H1 (cell line): ENCODE results near the gene CLEC4F. TPM values are rescaled to one million over a fixed set of nuclear protein-coding genes. Genes with fewer than 3 reads are reported as not detected.

Experiments
- CTCF ChIA-PET: fragments of 300-600 bp; sonication (Branson Sonifier 250); formaldehyde crosslinking; loops from one replicate; lab custom pipeline; 2021; ENCODE audit not compliant: partially characterized antibody; lab: Charles Lee
- POLR2A ChIA-PET: fragments of 300-600 bp; sonication (Branson Sonifier 250); formaldehyde crosslinking; loops from one replicate; lab custom pipeline; 2021; ENCODE audit warnings: inconsistent platforms; ENCODE audit not compliant: partially characterized antibody; lab: Charles Lee
- DNase-seq, 2 experiments: peaks; one replicate each; pipeline versions ENCODE4 v3.0.0 to v3.0.0-alpha.2; 2010 to 2022; ENCODE audit warnings: low spot score in 2 of 2, low read depth in 1 of 2, mixed read lengths in 1 of 2
- FAIRE-seq: peaks from 2 replicates; lab custom pipeline; 2011; peaks lifted over from hg19 to GRCh38; lab: Jason Lieb, UNC
- H2AFZ ChIP-seq: 2 replicates; pipeline ENCODE4 v1.8.1; 2012; ENCODE audit warnings: low read length, inconsistent platforms
- H2AK5ac ChIP-seq: 2 replicates; pipeline ENCODE4 v1.6.1; 2013; ENCODE audit warnings: low read depth, low read length
- H2BK120ac ChIP-seq: replicated peaks from 2 replicates; pipeline ENCODE3; 2013; ENCODE audit warnings: low read depth, low read length, inconsistent platforms
- H2BK12ac ChIP-seq: 2 replicates; pipeline ENCODE4 v1.6.1; 2013; ENCODE audit warnings: low read depth, low read length
- H2BK15ac ChIP-seq: 2 replicates; pipeline ENCODE4 v1.6.1; 2013; ENCODE audit warnings: low read length
- H2BK20ac ChIP-seq: 2 replicates; pipeline ENCODE4 v1.6.1; 2013; ENCODE audit warnings: low read length
- H2BK5ac ChIP-seq: 2 replicates; pipeline ENCODE4 v1.6.1; 2013; ENCODE audit warnings: low read depth, low read length
- H3K14ac ChIP-seq: 2 replicates; pipeline ENCODE4 v1.6.1; 2013; ENCODE audit warnings: inconsistent platforms; ENCODE audit not compliant: insufficient read length
- H3K18ac ChIP-seq: 2 replicates; pipeline ENCODE4 v1.6.1; 2013; ENCODE audit warnings: low read length; ENCODE audit errors: extremely low read depth
- H3K23ac ChIP-seq: 2 replicates; pipeline ENCODE4 v1.6.1; 2013; ENCODE audit warnings: inconsistent platforms; ENCODE audit not compliant: insufficient read length
- H3K23me2 ChIP-seq: 2 replicates; pipeline ENCODE4 v1.6.1; 2013; ENCODE audit warnings: low read depth, low read length
- H3K27ac ChIP-seq: 2 replicates; pipeline ENCODE4 v1.6.1; 2011; ENCODE audit warnings: low read depth, low read length, inconsistent platforms
- H3K27me3 ChIP-seq, 4 experiments: replicated peaks in 1 of 4; 1 replicate in 1 of 4; 2 replicates in 3 of 4; pipeline versions ENCODE4 v1.6.1 to v1.8.1; 2011 to 2013; ENCODE audit warnings: low read length in 3 of 4, mild to moderate bottlenecking in 3 of 4, inconsistent platforms in 2 of 4, mixed read lengths in 2 of 4, moderate library complexity in 1 of 4; ENCODE audit not compliant: control insufficient read depth in 3 of 4, insufficient read depth in 3 of 4; ENCODE audit errors: extremely low read depth in 1 of 4
- H3K36me3 ChIP-seq, 4 experiments: 2 replicates each; pipeline versions ENCODE4 v1.6.1 to v1.8.1; 2011 to 2013; ENCODE audit warnings: mild to moderate bottlenecking in 4 of 4, low read length in 3 of 4, moderate library complexity in 2 of 4, control low read depth in 1 of 4, inconsistent platforms in 1 of 4; ENCODE audit not compliant: insufficient read depth in 4 of 4, control insufficient read depth in 2 of 4
- H3K4ac ChIP-seq: replicated peaks from 2 replicates; pipeline ENCODE3; 2013; ENCODE audit warnings: low read length, low read depth, mixed read lengths, inconsistent platforms; ENCODE audit not compliant: insufficient read length
- H3K4me1 ChIP-seq, 4 experiments: replicated peaks in 1 of 4; 1 replicate in 1 of 4; 2 replicates in 3 of 4; pipeline versions ENCODE4 v1.6.1 to v1.8.1; 2011 to 2013; ENCODE audit warnings: low read length in 3 of 4, inconsistent platforms in 2 of 4, mixed read lengths in 1 of 4; ENCODE audit not compliant: insufficient read depth in 4 of 4, control insufficient read depth in 3 of 4
- H3K4me2 ChIP-seq, 2 experiments: 2 replicates each; pipeline versions ENCODE4 v1.6.1 to v1.8.1; 2011 to 2013; ENCODE audit warnings: low read depth in 2 of 2, low read length in 2 of 2, control low read depth in 1 of 2, inconsistent platforms in 1 of 2, mild to moderate bottlenecking in 1 of 2; ENCODE audit not compliant: insufficient read depth in 1 of 2
- H3K4me3 ChIP-seq, 4 experiments: fragments of 200-600, 300-600 bp in 1 of 4; sonication (generic), shearing (Covaris generic), sonication (Bioruptor Twin) in 1 of 4; 2 replicates each; pipeline versions ENCODE4 v1.5.1 to v1.8.1; 2011 to 2016; ENCODE audit warnings: low read length in 4 of 4, low read depth in 3 of 4, control low read depth in 2 of 4, inconsistent platforms in 2 of 4, mild to moderate bottlenecking in 2 of 4, mixed read lengths in 1 of 4, moderate library complexity in 1 of 4; ENCODE audit not compliant: insufficient read depth in 2 of 4; ENCODE audit errors: extremely low read depth in 1 of 4
- H3K56ac ChIP-seq: replicated peaks from 2 replicates; pipeline ENCODE3; 2013; ENCODE audit warnings: low read depth, mild to moderate bottlenecking, mixed read lengths, low read length, inconsistent platforms; ENCODE audit not compliant: insufficient read length
- H3K79me1 ChIP-seq: 2 replicates; pipeline ENCODE4 v1.6.1; 2013; ENCODE audit warnings: low read depth, low read length, control low read depth
- H3K79me2 ChIP-seq, 2 experiments: 2 replicates each; pipeline versions ENCODE4 v1.6.1 to v1.8.1; 2012 to 2013; ENCODE audit warnings: low read length in 2 of 2, mild to moderate bottlenecking in 2 of 2, inconsistent platforms in 1 of 2; ENCODE audit not compliant: insufficient read depth in 2 of 2, control insufficient read depth in 1 of 2
- H3K9ac ChIP-seq, 4 experiments: replicated peaks in 1 of 4; 1 replicate in 1 of 4; 2 replicates in 3 of 4; pipeline versions ENCODE4 v1.6.1 to v1.8.1; 2011 to 2013; ENCODE audit warnings: low read depth in 3 of 4, low read length in 3 of 4, control low read depth in 2 of 4, mild to moderate bottlenecking in 2 of 4, moderate library complexity in 2 of 4, inconsistent platforms in 1 of 4; ENCODE audit errors: extremely low read depth in 1 of 4
- H3K9me3 ChIP-seq, 2 experiments: 2 replicates each; pipeline versions ENCODE4 v1.6.1 to v1.8.1; 2012 to 2013; ENCODE audit warnings: mild to moderate bottlenecking in 2 of 2, moderate library complexity in 2 of 2, control low read depth in 1 of 2, inconsistent platforms in 1 of 2, low read depth in 1 of 2, low read length in 1 of 2, mixed read lengths in 1 of 2; ENCODE audit not compliant: insufficient read depth in 2 of 2
- H4K20me1 ChIP-seq, 2 experiments: replicated peaks in 1 of 2; 2 replicates each; pipeline versions ENCODE3 to v1.8.1; 2011 to 2013; ENCODE audit warnings: inconsistent platforms in 2 of 2, low read length in 2 of 2, mild to moderate bottlenecking in 1 of 2; ENCODE audit not compliant: insufficient read depth in 2 of 2, control insufficient read depth in 1 of 2
- H4K5ac ChIP-seq: 2 replicates; pipeline ENCODE4 v1.6.1; 2013; ENCODE audit warnings: low read length, low read depth, mixed read lengths, inconsistent platforms; ENCODE audit not compliant: insufficient read length
- H4K8ac ChIP-seq: 2 replicates; pipeline ENCODE4 v1.8.0; 2013; ENCODE audit warnings: mild to moderate bottlenecking, moderate library complexity, low read length, inconsistent platforms; ENCODE audit not compliant: insufficient read depth; ENCODE audit errors: extremely low read depth
- H4K91ac ChIP-seq: replicated peaks from 2 replicates; pipeline ENCODE3; 2013; ENCODE audit warnings: low read length, mixed read lengths, inconsistent platforms; ENCODE audit not compliant: insufficient read length
- BRCA1 ChIP-seq: IDR thresholded peaks from 2 replicates; pipeline ENCODE4 v1.6.1; 2012; ENCODE audit warnings: low read depth, low read length, improper control_type of control experiment
- EP300 ChIP-seq, 2 experiments: IDR thresholded peaks; 1 replicate in 1 of 2; 2 replicates in 1 of 2; pipeline ENCODE4 v1.6.1; 2011 to 2012; ENCODE audit warnings: low read depth in 2 of 2, low read length in 2 of 2, mild to moderate bottlenecking in 2 of 2, borderline replicate concordance in 1 of 2, inconsistent platforms in 1 of 2, moderate library complexity in 1 of 2
- GTF2F1 ChIP-seq: IDR thresholded peaks from 2 replicates; pipeline ENCODE4 v1.6.1; 2012; ENCODE audit warnings: low read depth, low read length, improper control_type of control experiment, borderline replicate concordance
- NRF1 ChIP-seq: IDR thresholded peaks from 2 replicates; pipeline ENCODE4 v1.6.1; 2011; ENCODE audit warnings: mild to moderate bottlenecking, low read depth, low read length, improper control_type of control experiment
- RNF2 ChIP-seq: fragments of 200-900, 300-1000 bp; sonication (generic); IDR thresholded peaks from 2 replicates; pipeline ENCODE4 v1.7.1; 2016; ENCODE audit warnings: borderline replicate concordance, low read depth, mild to moderate bottlenecking, antibody characterized with exemption, low read length; ENCODE audit not compliant: poor library complexity, severe bottlenecking; ENCODE audit errors: missing control alignments
- SAP30 ChIP-seq: fragments of 300-600 bp; sonication (generic); IDR thresholded peaks from 2 replicates; pipeline ENCODE4 v1.7.1; 2012; ENCODE audit warnings: low read length, moderate library complexity, mild to moderate bottlenecking, inconsistent platforms; ENCODE audit not compliant: insufficient read depth, insufficient replicate concordance
- SP2 ChIP-seq: IDR thresholded peaks from 2 replicates; pipeline ENCODE4 v1.6.1; 2012; ENCODE audit warnings: mild to moderate bottlenecking, low read length, inconsistent platforms
- SP4 ChIP-seq: IDR thresholded peaks from 2 replicates; pipeline ENCODE4 v1.6.1; 2012; ENCODE audit warnings: low read length, inconsistent platforms
- SRF ChIP-seq: IDR thresholded peaks from 2 replicates; pipeline ENCODE4 v1.6.1; 2011; ENCODE audit warnings: mild to moderate bottlenecking, low read depth, low read length, moderate library complexity
- TEAD4 ChIP-seq: IDR thresholded peaks from 2 replicates; pipeline ENCODE4 v1.6.1; 2012; ENCODE audit warnings: low read depth, low read length, inconsistent platforms, mixed read lengths
- YY1 ChIP-seq: IDR thresholded peaks from 2 replicates; pipeline ENCODE4 v1.6.1; 2011; ENCODE audit warnings: low read depth, mild to moderate bottlenecking, low read length
- ZNF274 ChIP-seq: IDR thresholded peaks from 2 replicates; pipeline ENCODE4 v1.7.0; 2012; ENCODE audit warnings: low read length, borderline replicate concordance; ENCODE audit errors: extremely low read depth
- WGBS, 2 experiments: shearing (Covaris generic) in 1 of 2; methylation state at CpG; one replicate each; pipeline versions ENCODE4 v1.1.6 to v1.1.7; 2013 to 2015; ENCODE audit warnings: low lambda C conversion rate in 2 of 2, mixed read lengths in 2 of 2, inconsistent platforms in 1 of 2, low coverage in 1 of 2, missing lambda C conversion rate in 1 of 2; ENCODE audit not compliant: insufficient replicate concordance in 2 of 2, insufficient coverage in 1 of 2, insufficient read length in 1 of 2; ENCODE audit errors: extremely low coverage in 1 of 2, missing lambda C conversion rate in 1 of 2; 5-methylcytosine and 5-hydroxymethylcytosine counted together
- polyA plus RNA-seq, 7 experiments: library from polyadenylated mRNA; depleted of rRNA in 3 of 7; stranded (reverse) in 5 of 7; unstranded in 2 of 7; fragments of >200 nt in 5 of 7; fragments of 200-250 nt in 2 of 7; gene quantifications; 1 replicate in 5 of 7; 2 replicates in 1 of 7; 4 replicates in 1 of 7; pipeline versions ENCODE4 v1.2.1 to v1.2.3, GENCODE V29; 2011 to 2013; ENCODE audit warnings: missing spikeins in 2 of 7, mixed read lengths in 2 of 7
- total RNA-seq: library from RNA; stranded (reverse); fragmentation: NEBNext Ultra II Directional; extraction: Animal tissue kit (Norgen Biotek cat#: 25700); gene quantifications from 2 replicates; pipeline ENCODE4 v1.2.1, GENCODE V29; 2021
- TF ChIP-seq, protein P1 (sequence below): IDR thresholded peaks from 2 replicates; pipeline ENCODE4 v1.6.1; 2012; ENCODE audit warnings: inconsistent platforms

The CLEC4F gene
- total and polyA plus RNA-seq, 2 of the 8 experiments (the other 6 are each of a cell fraction or from before 2014, with no cell fraction given), result not detected

DNA sequence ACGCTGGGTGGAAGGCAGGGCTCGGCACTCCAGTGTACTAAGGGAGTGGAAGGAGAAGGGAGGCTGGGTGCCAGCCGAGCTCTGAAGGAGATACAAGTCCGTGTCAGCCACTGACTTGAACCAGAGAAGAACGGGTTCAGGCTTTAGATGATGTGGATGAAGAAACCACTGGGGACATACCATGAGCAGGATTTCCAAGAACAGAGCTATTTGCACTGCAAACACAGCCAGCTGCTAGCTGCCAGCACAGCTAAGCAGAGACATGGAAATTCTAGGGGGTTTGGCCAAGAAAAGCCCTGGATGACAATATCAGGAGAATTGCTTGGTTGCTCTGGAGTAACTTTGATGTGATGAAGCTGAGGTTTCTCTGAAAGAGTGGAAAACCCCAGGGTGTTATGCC is 10.0 kb upstream of the CLEC4F start:
- Histone ChIP-seq H3K56ac (no peak overlapping the region), H2BK120ac (no peak overlapping the region), H2AFZ (no peak overlapping the region), H2BK12ac (no peak overlapping the region), H3K27ac (no peak overlapping the region), H3K23ac (no peak overlapping the region), H3K79me1 (no peaks in the 10 kb centered on the region), H2AK5ac (no peak overlapping the region), H3K4me1 (peaks cover 0 to 5% (median 2%) of the 10 kb centered on the region in 4 experiments; a peak in 4 of 7 replicates), H2BK15ac (no peak overlapping the region), H3K27me3 (peaks cover 0 to 2% (median 0%) of the 10 kb centered on the region in 4 experiments; a peak in 2 of 7 replicates), H2BK5ac (no peak overlapping the region), H3K14ac (no peak overlapping the region), H4K8ac (no peak overlapping the region), H3K4me2 (no peak overlapping the region), H3K4ac (no peak overlapping the region), H3K9me3 (no peaks in the 10 kb centered on the region), H3K36me3 (no peaks in the 10 kb centered on the region), H4K5ac (no peak overlapping the region), H3K79me2 (no peaks in the 10 kb centered on the region), H3K23me2 (no peaks in the 10 kb centered on the region), H3K18ac (no peak overlapping the region; the same call in 1 of the 2 replicates), H2BK20ac (no peak overlapping the region), H4K20me1 (no peaks in the 10 kb centered on the region), H3K4me3 (no peak overlapping the region), H3K9ac (no peak overlapping the region), H4K91ac (no peak overlapping the region)
- POLR2A ChIA-PET, result no interaction called here
- no peak for FAIRE-seq
- CTCF ChIA-PET, result interaction anchor here (0.7 to 2.1 kb wide), 7 partner anchors 10 to 130 kb away, joined by 3 to 8 read pairs (median 3); partner anchors contain the start of genes CLEC4F and FIGLA
- 86% methylated on average over 5 of the region's 5 CpGs; no CpG with 5 or more reads in 1 of the 2 experiments for WGBS, 2 experiments
- DNase-seq, result no peak
- no peak for TF ChIP-seq EP300 (IDR thresholded peaks at IDR 0.05; ENCODE audit: borderline replicate concordance in 1 of 2, low read depth in 2 of 2, low read length in 2 of 2)
- no peak for TF ChIP-seq SP4
- TF ChIP-seq SP2, result no peak
- no peak for TF ChIP-seq BRCA1
- no peak for TF ChIP-seq GTF2F1
- no peak for TF ChIP-seq RNF2
- TF ChIP-seq TEAD4, result no peak
- TF ChIP-seq, protein P1, sequence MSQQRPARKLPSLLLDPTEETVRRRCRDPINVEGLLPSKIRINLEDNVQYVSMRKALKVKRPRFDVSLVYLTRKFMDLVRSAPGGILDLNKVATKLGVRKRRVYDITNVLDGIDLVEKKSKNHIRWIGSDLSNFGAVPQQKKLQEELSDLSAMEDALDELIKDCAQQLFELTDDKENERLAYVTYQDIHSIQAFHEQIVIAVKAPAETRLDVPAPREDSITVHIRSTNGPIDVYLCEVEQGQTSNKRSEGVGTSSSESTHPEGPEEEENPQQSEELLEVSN, result no peak
- no peak for TF ChIP-seq YY1
- TF ChIP-seq NRF1, result no peak
- TF ChIP-seq SAP30, result no peak
- no peak for TF ChIP-seq SRF
- no peak for TF ChIP-seq ZNF274
